Hepatocyte (in vitro differentiated cells): ENCODE data around the gene CNP. TPM values are rescaled to one million over a fixed set of nuclear protein-coding genes. Genes with fewer than 3 reads are reported as not detected.

ENCODE experiments used
- DNase-seq: peaks from one replicate; pipeline ENCODE4 v3.0.0-alpha.2; 2016; ENCODE audit warnings: low spot score
- H2AFZ ChIP-seq: fragments of 200-600 bp; sonication (generic); 2 replicates; pipeline ENCODE4 v1.6.0; 2016; ENCODE audit warnings: antibody characterized with exemption, mild to moderate bottlenecking
- H3K27ac ChIP-seq: fragments of 200-600 bp; sonication (generic); 2 replicates; pipeline ENCODE4 v1.5.1; 2016; ENCODE audit warnings: mild to moderate bottlenecking
- H3K27me3 ChIP-seq: fragments of 200-600 bp; sonication (generic); 2 replicates; pipeline ENCODE4 v1.6.1; 2016
- H3K36me3 ChIP-seq: fragments of 200-600 bp; sonication (generic); replicated peaks from 2 replicates; pipeline ENCODE4 v1.5.1; 2016; ENCODE audit warnings: low read depth; ENCODE audit not compliant: insufficient read depth
- H3K4me1 ChIP-seq: fragments of 200-600 bp; sonication (generic); 2 replicates; pipeline ENCODE4 v1.5.1; 2016; ENCODE audit warnings: mild to moderate bottlenecking, moderate library complexity; ENCODE audit not compliant: insufficient read depth
- H3K4me2 ChIP-seq: fragments of 200-600 bp; sonication (generic); 2 replicates; pipeline ENCODE4 v1.6.0; 2016
- H3K4me3 ChIP-seq: fragments of 200-600 bp; sonication (generic); 2 replicates; pipeline ENCODE4 v1.5.1; 2016; ENCODE audit warnings: mild to moderate bottlenecking
- H3K79me2 ChIP-seq: fragments of 200-600 bp; sonication (generic); 2 replicates; pipeline ENCODE4 v1.6.0; 2017; ENCODE audit warnings: mild to moderate bottlenecking
- H3K9me2 ChIP-seq: fragments of 200-600 bp; sonication (generic); replicated peaks from 2 replicates; pipeline ENCODE4 v1.6.0; 2017; ENCODE audit warnings: mild to moderate bottlenecking; ENCODE audit not compliant: insufficient read depth
- H3K9me3 ChIP-seq: fragments of 200-600 bp; sonication (generic); 2 replicates; pipeline ENCODE4 v1.5.1; 2016; ENCODE audit warnings: low read depth, mild to moderate bottlenecking
- H4K20me1 ChIP-seq: fragments of 200-600 bp; sonication (generic); 2 replicates; pipeline ENCODE4 v1.6.0; 2016; ENCODE audit warnings: mild to moderate bottlenecking; ENCODE audit not compliant: insufficient read depth, poor library complexity, severe bottlenecking
- EZH2 ChIP-seq: fragments of 200-600 bp; sonication (generic); IDR thresholded peaks from 2 replicates; pipeline ENCODE4 v1.6.1; 2016; ENCODE audit warnings: antibody characterized with exemption, mild to moderate bottlenecking, borderline replicate concordance
- EZH2phosphoT487 ChIP-seq: fragments of 200-600 bp; sonication (generic); IDR thresholded peaks from one replicate; pipeline ENCODE4 v1.6.1; 2018; ENCODE audit warnings: antibody characterized with exemption, mild to moderate bottlenecking, low read depth, moderate library complexity; ENCODE audit not compliant: unreplicated experiment, severe bottlenecking
- WGBS: methylation state at CpG from one replicate; pipeline ENCODE4 v1.1.6; 2016; ENCODE audit warnings: low lambda C conversion rate; ENCODE audit errors: missing lambda C conversion rate; 5-methylcytosine and 5-hydroxymethylcytosine counted together
- polyA plus RNA-seq: library from polyadenylated mRNA; unstranded; fragments of >200 nt; fragmentation: Nextera tagmentation; extraction: Ambion mirVana; gene quantifications from 2 replicates; pipeline ENCODE4 v1.2.1, GENCODE V29; 2016
- total RNA-seq: library from RNA; depleted of rRNA; stranded (reverse); fragments of >200 nt; gene quantifications from 2 replicates; pipeline ENCODE4 v1.2.3, GENCODE V29; 2014
- TF ChIP-seq, protein P1 (sequence below): fragments of 200-600 bp; sonication (generic); IDR thresholded peaks from 2 replicates; pipeline ENCODE4 v1.5.1; 2016; ENCODE audit warnings: antibody characterized with exemption, mild to moderate bottlenecking; ENCODE audit not compliant: poor library complexity

The CNP gene
- total and polyA plus RNA-seq, 2 experiments from 2014 or later: 61.4 to 97.0 TPM

DNA sequence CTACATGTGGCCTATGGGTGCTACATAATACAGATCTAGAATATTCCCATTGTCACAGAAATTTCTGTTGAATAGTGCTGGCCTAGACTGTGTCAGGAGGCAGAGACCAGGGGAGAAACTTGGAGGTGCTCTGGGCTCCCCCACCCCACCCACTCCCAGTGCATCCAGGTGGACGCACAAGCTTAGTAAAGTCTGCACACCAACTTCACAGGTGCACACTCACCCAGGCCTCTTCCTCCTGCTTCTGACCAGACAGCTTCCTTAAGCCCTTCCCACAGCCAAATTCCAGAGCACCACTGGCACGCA, 7.6 kb upstream of the CNP start:
- WGBS: 58% methylated on average over 2 of the region's 2 CpGs
- H3K36me3 ChIP-seq: no peaks in the 10 kb centered on the region
- no peak for TF ChIP-seq EZH2
- H3K4me1 ChIP-seq: peaks cover 3% of the 10 kb centered on the region
- H3K4me3 ChIP-seq: no peak overlapping the region
- no peaks in the 10 kb centered on the region for H4K20me1 ChIP-seq
- H2AFZ ChIP-seq: no peak overlapping the region
- H3K4me2 ChIP-seq: no peak overlapping the region
- DNase-seq: no peak
- no peak overlapping the region for H3K27ac ChIP-seq
- H3K79me2 ChIP-seq: no peaks in the 10 kb centered on the region
- no peaks in the 10 kb centered on the region for H3K9me2 ChIP-seq
- H3K27me3 ChIP-seq: no peaks in the 10 kb centered on the region
- no peaks in the 10 kb centered on the region for H3K9me3 ChIP-seq

DNA sequence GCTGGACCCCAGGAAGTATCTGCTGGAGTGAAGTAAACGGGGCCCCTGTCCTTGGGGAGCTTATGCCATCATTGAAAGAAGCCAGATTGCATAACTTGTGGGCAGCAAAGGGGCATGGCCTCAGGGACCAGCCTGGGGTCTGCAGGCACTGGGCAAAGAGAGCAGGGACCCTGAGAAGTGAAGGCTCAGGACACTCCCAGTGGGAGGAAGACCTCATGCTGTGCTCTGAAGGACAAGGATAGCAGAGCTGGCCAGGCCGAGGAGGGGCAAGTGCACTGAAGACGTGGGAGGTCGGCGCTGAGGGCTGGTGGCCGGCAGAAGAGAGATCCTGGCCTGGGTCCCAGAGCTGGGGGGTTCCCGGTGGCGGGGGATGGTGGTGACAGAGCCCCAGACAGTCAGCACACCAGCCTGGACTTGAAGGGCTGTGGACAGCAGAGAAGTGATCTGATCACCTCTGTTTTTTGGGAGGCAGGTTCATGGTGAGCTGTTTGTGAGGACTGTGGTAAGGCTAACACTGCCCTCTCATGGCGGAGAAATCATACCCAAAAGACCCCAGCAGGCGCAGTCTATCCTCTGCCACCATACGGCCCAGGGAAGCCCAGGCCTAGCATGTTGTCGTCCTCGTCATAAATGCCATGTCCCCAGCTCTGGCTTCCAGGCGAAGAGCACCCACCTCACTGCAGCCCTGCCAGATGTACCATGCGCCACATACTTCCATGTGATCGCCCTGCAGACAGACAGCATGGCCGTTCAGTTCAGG, 7.1 kb upstream of the CNP start:
- Histone ChIP-seq H3K4me1 (peaks cover 3% of the 10 kb centered on the region), H3K27ac (no peak overlapping the region), H3K79me2 (no peaks in the 10 kb centered on the region), H3K36me3 (no peaks in the 10 kb centered on the region), H3K4me3 (no peak overlapping the region), H4K20me1 (no peaks in the 10 kb centered on the region), H2AFZ (no peak overlapping the region), H3K9me3 (no peaks in the 10 kb centered on the region), H3K9me2 (no peaks in the 10 kb centered on the region), H3K4me2 (no peak overlapping the region), H3K27me3 (no peaks in the 10 kb centered on the region)
- 47% methylated on average over 17 of the region's 17 CpGs for WGBS
- peak; percentile 50 for DNase-seq
- TF ChIP-seq, protein P1, sequence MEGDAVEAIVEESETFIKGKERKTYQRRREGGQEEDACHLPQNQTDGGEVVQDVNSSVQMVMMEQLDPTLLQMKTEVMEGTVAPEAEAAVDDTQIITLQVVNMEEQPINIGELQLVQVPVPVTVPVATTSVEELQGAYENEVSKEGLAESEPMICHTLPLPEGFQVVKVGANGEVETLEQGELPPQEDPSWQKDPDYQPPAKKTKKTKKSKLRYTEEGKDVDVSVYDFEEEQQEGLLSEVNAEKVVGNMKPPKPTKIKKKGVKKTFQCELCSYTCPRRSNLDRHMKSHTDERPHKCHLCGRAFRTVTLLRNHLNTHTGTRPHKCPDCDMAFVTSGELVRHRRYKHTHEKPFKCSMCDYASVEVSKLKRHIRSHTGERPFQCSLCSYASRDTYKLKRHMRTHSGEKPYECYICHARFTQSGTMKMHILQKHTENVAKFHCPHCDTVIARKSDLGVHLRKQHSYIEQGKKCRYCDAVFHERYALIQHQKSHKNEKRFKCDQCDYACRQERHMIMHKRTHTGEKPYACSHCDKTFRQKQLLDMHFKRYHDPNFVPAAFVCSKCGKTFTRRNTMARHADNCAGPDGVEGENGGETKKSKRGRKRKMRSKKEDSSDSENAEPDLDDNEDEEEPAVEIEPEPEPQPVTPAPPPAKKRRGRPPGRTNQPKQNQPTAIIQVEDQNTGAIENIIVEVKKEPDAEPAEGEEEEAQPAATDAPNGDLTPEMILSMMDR: peak; percentile 46
- no peak for TF ChIP-seq EZH2

GRCh38 chr17:41962111-41962510, 4.5 kb upstream of the CNP start:
- Histone ChIP-seq H2AFZ (no peak overlapping the region), H3K4me2 (no peak overlapping the region), H3K4me3 (no peak overlapping the region), H3K4me1 (peaks cover 7% of the 10 kb centered on the region), H3K79me2 (peaks cover 4% of the 10 kb centered on the region), H4K20me1 (no peaks in the 10 kb centered on the region), H3K27ac (no peak overlapping the region), H3K36me3 (no peaks in the 10 kb centered on the region), H3K27me3 (no peaks in the 10 kb centered on the region), H3K9me2 (no peaks in the 10 kb centered on the region), H3K9me3 (no peaks in the 10 kb centered on the region)
- TF ChIP-seq, protein P1: no peak
- TF ChIP-seq EZH2: no peak
- no peak for TF ChIP-seq EZH2phosphoT487
- DNase-seq: no peak
- WGBS: 87% methylated on average over 5 of the region's 5 CpGs

GRCh38 chr17:41962768-41963434, 3.7 kb upstream of the CNP start:
- no peaks in the 10 kb centered on the region for H4K20me1 ChIP-seq
- H3K79me2 ChIP-seq: peaks cover 12% of the 10 kb centered on the region
- H3K27me3 ChIP-seq: no peaks in the 10 kb centered on the region
- no peaks in the 10 kb centered on the region for H3K9me3 ChIP-seq
- H2AFZ ChIP-seq: no peak overlapping the region
- TF ChIP-seq EZH2phosphoT487: no peak
- TF ChIP-seq EZH2: no peak
- TF ChIP-seq, protein P1: peak; percentile 92
- no peak overlapping the region for H3K4me3 ChIP-seq
- H3K27ac ChIP-seq: no peak overlapping the region
- no peaks in the 10 kb centered on the region for H3K36me3 ChIP-seq
- DNase-seq: peak; percentile 82
- H3K4me1 ChIP-seq: peaks cover 11% of the 10 kb centered on the region
- H3K9me2 ChIP-seq: no peaks in the 10 kb centered on the region
- WGBS: 33% methylated on average over 9 of the region's 9 CpGs
- no peak overlapping the region for H3K4me2 ChIP-seq
